WI38 (cell line): ENCODE data around the gene MTMR12.

Experiments
- H3K4me3 ChIP-seq: 2 replicates; pipeline ENCODE4 v1.5.1; 2011; ENCODE audit warnings: low read depth, mild to moderate bottlenecking, control low read depth, low read length
- TF ChIP-seq, protein P1 (sequence below): IDR thresholded peaks from 2 replicates; pipeline ENCODE4 v1.5.1; 2012; ENCODE audit warnings: low read depth, mild to moderate bottlenecking, control low read depth, low read length

Gene MTMR12

DNA sequence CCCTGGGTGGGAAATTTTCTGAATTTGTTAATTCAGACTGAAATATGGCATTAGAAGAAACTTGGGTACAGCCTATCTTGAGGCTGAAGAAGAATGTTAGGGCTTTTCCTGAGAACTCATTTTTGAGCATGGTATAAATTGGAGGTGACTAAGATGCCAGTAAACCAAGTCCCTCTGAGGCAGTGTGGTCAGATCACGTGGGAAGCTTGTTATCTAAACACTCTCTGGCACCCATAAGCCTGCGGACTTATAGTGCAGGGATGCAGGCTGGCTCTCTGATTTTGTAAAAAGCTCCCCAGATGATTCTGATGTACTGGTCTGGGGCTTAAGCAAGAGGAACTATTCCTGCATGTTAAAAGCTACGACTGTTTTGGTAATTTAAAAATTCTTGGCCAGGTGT is 34.3 kb downstream of the MTMR12 start:
- TF ChIP-seq, protein P1, sequence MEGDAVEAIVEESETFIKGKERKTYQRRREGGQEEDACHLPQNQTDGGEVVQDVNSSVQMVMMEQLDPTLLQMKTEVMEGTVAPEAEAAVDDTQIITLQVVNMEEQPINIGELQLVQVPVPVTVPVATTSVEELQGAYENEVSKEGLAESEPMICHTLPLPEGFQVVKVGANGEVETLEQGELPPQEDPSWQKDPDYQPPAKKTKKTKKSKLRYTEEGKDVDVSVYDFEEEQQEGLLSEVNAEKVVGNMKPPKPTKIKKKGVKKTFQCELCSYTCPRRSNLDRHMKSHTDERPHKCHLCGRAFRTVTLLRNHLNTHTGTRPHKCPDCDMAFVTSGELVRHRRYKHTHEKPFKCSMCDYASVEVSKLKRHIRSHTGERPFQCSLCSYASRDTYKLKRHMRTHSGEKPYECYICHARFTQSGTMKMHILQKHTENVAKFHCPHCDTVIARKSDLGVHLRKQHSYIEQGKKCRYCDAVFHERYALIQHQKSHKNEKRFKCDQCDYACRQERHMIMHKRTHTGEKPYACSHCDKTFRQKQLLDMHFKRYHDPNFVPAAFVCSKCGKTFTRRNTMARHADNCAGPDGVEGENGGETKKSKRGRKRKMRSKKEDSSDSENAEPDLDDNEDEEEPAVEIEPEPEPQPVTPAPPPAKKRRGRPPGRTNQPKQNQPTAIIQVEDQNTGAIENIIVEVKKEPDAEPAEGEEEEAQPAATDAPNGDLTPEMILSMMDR = no peak
- no peak overlapping the region for H3K4me3 ChIP-seq

DNA sequence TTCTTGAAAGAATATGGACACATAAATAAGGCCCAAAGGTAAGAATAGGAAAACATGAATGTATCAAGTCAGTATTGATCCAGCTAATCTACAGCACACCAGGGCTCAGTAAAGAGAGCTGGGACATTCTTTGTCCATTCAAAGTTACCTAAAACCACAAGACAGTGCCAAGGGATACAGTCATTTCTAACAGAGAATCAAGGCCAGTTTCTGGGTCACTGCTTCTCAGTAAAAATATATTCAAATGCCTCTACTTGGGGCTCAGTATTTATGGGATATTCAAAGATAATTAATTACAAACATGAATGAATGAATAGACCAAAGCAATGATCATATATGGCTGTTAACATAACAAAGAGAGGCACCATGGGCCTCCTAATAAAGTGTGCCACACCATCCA is 34.9 kb downstream of the MTMR12 start:
- TF ChIP-seq, protein P1 = no peak
- H3K4me3 ChIP-seq = no peak overlapping the region

DNA sequence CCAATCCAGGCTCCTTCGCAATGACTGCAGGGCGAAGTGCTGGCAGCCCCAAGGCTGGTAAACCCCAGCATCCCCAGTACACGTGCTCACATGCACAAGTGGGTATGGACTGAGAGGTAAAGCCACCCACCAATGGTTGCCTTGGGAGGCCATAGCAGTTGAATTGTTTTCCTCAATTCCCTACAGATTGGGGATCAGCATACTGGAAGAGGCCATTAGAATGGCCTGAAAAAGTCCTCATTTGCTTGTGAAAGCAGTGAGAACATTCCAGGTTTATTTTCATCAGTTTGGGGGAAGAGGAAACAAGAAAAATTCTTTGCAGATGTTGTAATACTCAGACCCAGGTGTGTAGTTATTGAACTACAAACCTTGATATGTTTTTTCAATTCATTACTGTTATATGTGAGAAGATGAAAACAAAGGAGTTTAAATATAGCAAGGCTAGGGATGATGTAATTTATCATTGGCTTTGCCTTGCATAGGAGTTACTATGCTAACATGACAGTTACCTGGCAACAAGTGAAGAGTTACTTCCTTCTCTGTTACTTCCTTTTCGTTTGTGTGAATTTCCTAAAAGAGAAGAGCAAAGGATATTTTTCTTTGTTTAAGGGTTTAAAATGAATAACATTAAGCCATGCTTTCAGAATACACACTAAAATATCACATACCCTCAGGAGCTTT is 36.4 kb downstream of the MTMR12 start:
- no peak overlapping the region for H3K4me3 ChIP-seq
- TF ChIP-seq, protein P1 = no peak

DNA sequence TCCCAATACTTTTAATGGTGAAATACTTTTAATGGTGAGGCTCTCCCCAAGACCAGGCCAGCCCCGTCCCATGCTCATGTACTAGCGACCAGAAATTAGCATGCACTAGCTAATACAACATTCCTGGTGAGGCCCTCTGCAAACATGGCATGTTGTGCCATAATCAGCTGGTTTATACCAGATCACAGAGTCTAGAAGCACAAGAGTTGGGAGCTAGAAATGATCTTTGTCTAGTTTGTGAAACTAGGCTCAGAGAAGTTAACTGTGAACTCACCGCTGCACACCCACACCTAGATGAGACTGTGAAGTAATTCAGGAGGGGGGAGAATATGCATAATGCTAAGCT is 37.4 kb downstream of the MTMR12 start:
- H3K4me3 ChIP-seq = no peak overlapping the region

DNA sequence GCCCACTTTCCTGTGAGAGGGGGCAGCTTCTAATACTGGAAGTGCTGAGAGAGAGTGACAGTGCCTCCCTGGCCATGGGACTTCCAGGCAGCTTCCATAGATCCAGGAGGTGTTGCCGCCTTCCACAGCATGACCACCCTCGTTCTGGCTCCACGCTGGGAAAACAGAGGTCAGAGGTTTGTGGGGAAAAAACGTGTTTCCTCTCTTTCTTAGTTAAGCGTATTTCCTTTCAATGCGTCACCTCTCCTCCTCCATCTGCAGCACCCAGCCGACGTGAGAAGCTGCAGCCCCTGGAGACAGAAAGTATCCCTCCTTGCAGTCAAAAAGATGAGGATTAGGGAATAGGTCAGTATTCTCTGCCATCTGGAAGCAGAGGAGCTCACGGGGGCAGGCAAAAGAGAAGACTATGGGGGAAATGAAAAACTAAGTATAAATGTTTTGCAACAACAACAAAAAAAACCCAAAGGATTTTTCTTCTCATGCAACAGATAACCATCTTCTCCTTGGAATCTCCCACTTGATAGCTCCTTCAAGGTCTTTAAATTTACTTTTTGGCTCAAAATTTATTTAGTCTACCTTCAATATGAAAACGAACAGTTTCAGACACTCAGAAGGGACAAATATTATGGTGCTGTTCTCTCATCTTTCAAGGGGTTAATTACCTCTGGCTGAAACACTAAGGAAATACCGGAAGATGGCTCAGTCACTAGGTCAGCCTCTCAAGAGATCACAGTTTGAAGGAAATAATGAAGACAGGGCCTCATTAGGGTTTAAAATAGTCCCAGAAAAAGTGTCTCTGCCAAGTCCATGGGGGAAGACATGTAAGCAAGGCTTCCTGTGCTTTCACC is 38.0 kb downstream of the MTMR12 start:
- TF ChIP-seq, protein P1 = no peak
- no peak overlapping the region for H3K4me3 ChIP-seq

More for the DNA sequence above, 37.4 kb downstream of the MTMR12 start:
- TF ChIP-seq, protein P1 = no peak

DNA sequence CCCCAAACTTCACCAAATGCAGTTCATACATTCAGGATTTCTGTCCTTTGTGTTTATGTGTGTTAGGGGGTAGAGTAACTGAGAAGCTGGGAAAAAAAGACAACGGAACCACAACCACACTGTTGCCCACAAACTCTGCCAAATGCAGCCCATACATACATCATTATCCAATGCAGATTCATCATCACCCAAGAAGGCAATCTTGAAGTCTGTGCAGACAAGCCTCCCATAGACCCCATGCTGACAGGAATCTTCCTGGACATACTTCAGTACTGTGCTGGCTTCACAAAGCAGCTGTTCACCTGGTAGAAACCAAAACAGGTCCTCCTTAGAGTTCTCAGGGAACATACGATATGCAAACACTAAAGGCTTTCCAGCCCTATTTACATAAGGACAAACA is 38.9 kb downstream of the MTMR12 start:
- H3K4me3 ChIP-seq = no peak overlapping the region

DNA sequence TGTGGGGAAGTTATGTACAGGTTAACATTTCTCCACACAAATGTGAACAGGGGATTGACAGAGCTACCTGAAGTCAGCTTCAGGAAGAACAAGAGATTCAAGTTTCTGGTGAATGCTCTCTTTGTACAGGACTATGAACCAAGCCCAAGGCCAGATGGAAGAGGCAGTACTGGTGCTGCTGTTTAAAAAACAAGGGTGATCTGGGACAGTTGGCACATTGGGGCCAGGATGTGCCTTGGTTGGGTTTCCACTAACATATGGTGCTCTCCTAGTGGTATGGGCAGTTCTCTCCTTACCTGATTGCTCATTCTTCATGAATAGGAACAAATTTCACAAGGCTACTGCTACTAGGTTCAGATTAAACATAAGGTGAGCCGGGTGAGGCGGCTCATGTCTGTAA is 40.0 kb downstream of the MTMR12 start:
- TF ChIP-seq, protein P1 = no peak
- no peak overlapping the region for H3K4me3 ChIP-seq

More for the DNA sequence above, 38.9 kb downstream of the MTMR12 start:
- TF ChIP-seq, protein P1 = no peak
